K562 (cell line): ENCODE results near the gene HDHD5.

Source experiments
- BHLHE40 ChIP-seq: IDR thresholded peaks from 2 replicates; pipeline ENCODE4 v1.6.1; 2011; ENCODE audit warnings: low read length, improper control_type of control experiment
- CREBBP ChIP-seq: IDR thresholded peaks from one replicate; pipeline ENCODE4 v1.6.1; 2012; ENCODE audit warnings: low read depth, mild to moderate bottlenecking, control low read depth, inconsistent platforms, low read length
- EP300 ChIP-seq: IDR thresholded peaks from 2 replicates; pipeline ENCODE4 v1.6.1; 2012; ENCODE audit warnings: low read length, improper control_type of control experiment
- EZH2 ChIP-seq: IDR thresholded peaks from 2 replicates; pipeline ENCODE4 v1.6.1; 2012; ENCODE audit warnings: low read depth, mild to moderate bottlenecking, inconsistent platforms, low read length, borderline replicate concordance
- PHB2 ChIP-seq: fragments of 450-650 bp; IDR thresholded peaks from 2 replicates; pipeline ENCODE4 v1.6.1; 2017; ENCODE audit warnings: low read depth
- SIN3A ChIP-seq, 2 experiments: fragments of 150-350 bp in 1 of 2; IDR thresholded peaks; 2 replicates each; pipeline ENCODE4 v1.6.1; 2011 to 2016; ENCODE audit warnings: borderline replicate concordance in 2 of 2, low read depth in 2 of 2, low read length in 2 of 2, mild to moderate bottlenecking in 2 of 2, moderate library complexity in 2 of 2; ENCODE audit not compliant: control insufficient read depth in 1 of 2
- SP2 ChIP-seq: IDR thresholded peaks from 2 replicates; pipeline ENCODE4 v1.6.1; 2011; ENCODE audit warnings: mild to moderate bottlenecking, low read depth, low read length, moderate library complexity; ENCODE audit not compliant: poor library complexity, severe bottlenecking; ENCODE audit errors: extremely low read depth
- TRIM24 ChIP-seq, 2 experiments: fragments of 450-650 bp; IDR thresholded peaks; 2 replicates each; pipeline ENCODE4 v1.6.1; 2016
- ZNF24 ChIP-seq: fragments of 450-650 bp; IDR thresholded peaks from 2 replicates; pipeline ENCODE4 v1.6.1; 2016
- TF ChIP-seq, protein P1 (sequence below), 2 experiments: fragments of 200-800 bp in 1 of 2; sonication (Bioruptor generic) in 1 of 2; sonication (generic) in 1 of 2; formaldehyde crosslinking in 1 of 2; IDR thresholded peaks in 1 of 2; conservative IDR thresholded peaks in 1 of 2; 2 replicates each; pipeline versions ENCODE4 v1.5.0 to v1.6.1; 2016 to 2020; ENCODE audit warnings: missing compliant biosample characterization in 1 of 2, missing genetic modification characterization in 1 of 2, missing genetic modification reagents in 1 of 2
- TF ChIP-seq, protein P2 (sequence below), 3 experiments: IDR thresholded peaks in 2 of 3; conservative IDR thresholded peaks in 1 of 3; 2 replicates each; pipeline ENCODE4 v1.5.1; 2011 to 2012; ENCODE audit warnings: low read length in 3 of 3, mild to moderate bottlenecking in 3 of 3, control low read depth in 2 of 3, improper control_type of control experiment in 1 of 3, inconsistent platforms in 1 of 3, low read depth in 1 of 3, mixed read lengths in 1 of 3, moderate library complexity in 1 of 3; ENCODE audit not compliant: insufficient read depth in 2 of 3

- no peak for TF ChIP-seq TRIM24 (IDR thresholded peaks at IDR 0.05)
- TF ChIP-seq, protein P1, sequence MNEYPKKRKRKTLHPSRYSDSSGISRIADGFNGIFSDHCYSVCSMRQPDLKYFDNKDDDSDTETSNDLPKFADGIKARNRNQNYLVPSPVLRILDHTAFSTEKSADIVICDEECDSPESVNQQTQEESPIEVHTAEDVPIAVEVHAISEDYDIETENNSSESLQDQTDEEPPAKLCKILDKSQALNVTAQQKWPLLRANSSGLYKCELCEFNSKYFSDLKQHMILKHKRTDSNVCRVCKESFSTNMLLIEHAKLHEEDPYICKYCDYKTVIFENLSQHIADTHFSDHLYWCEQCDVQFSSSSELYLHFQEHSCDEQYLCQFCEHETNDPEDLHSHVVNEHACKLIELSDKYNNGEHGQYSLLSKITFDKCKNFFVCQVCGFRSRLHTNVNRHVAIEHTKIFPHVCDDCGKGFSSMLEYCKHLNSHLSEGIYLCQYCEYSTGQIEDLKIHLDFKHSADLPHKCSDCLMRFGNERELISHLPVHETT (CRISPR knock-in tag; conservative IDR thresholded peaks at IDR 0.05 in 1 of 2, IDR thresholded peaks at IDR 0.05 in 1 of 2), result no peak
- TF ChIP-seq, protein P2, sequence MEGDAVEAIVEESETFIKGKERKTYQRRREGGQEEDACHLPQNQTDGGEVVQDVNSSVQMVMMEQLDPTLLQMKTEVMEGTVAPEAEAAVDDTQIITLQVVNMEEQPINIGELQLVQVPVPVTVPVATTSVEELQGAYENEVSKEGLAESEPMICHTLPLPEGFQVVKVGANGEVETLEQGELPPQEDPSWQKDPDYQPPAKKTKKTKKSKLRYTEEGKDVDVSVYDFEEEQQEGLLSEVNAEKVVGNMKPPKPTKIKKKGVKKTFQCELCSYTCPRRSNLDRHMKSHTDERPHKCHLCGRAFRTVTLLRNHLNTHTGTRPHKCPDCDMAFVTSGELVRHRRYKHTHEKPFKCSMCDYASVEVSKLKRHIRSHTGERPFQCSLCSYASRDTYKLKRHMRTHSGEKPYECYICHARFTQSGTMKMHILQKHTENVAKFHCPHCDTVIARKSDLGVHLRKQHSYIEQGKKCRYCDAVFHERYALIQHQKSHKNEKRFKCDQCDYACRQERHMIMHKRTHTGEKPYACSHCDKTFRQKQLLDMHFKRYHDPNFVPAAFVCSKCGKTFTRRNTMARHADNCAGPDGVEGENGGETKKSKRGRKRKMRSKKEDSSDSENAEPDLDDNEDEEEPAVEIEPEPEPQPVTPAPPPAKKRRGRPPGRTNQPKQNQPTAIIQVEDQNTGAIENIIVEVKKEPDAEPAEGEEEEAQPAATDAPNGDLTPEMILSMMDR (IDR thresholded peaks at IDR 0.05 in 2 of 3, conservative IDR thresholded peaks at IDR 0.05 in 1 of 3; ENCODE audit: insufficient read depth in 2 of 3, low read depth in 1 of 3, low read length in 3 of 3), result no peak
- TF ChIP-seq SP2, result no peak
- TF ChIP-seq PHB2, result no peak
- TF ChIP-seq EZH2, result no peak
- TF ChIP-seq ZNF24, result no peak
- TF ChIP-seq CREBBP, result no peak
- TF ChIP-seq SIN3A (IDR thresholded peaks at IDR 0.05; ENCODE audit: borderline replicate concordance in 2 of 2, control insufficient read depth in 1 of 2, low read depth in 2 of 2, low read length in 2 of 2), result no peak
- TF ChIP-seq EP300, result no peak
- TF ChIP-seq BHLHE40, result no peak
Observed at GRCh38 chr22:17132112-17132511, 27.0 kb downstream of the HDHD5 start.
